RWPE2 (cell line): Measurements from ENCODE around the gene TUBA3E.
"Not testable (repeated sequence)": the region's sequence is repeated elsewhere in the genome, so short reads cannot be mapped to it uniquely, and the experiment has no call there.

Experiments
- ATAC-seq: fragments of 200-7000 bp; cut with Tn5 transposase; 3 replicates; pipeline ENCODE4 v1.9.1; 2021; ENCODE audit warnings: low read depth
- DNase-seq: peaks from one replicate; pipeline ENCODE4 v3.0.0-alpha.2; 2020; ENCODE audit warnings: low spot score
- H3K27ac ChIP-seq: fragments of 450-650 bp; 2 replicates; pipeline ENCODE4 v1.5.1; 2017; ENCODE audit warnings: mild to moderate bottlenecking; ENCODE audit not compliant: poor library complexity, severe bottlenecking
- H3K27me3 ChIP-seq: fragments of 250-450 bp; sonication (Bioruptor Pico); 2 replicates; pipeline ENCODE4 v1.5.1; 2021; ENCODE audit warnings: mild to moderate bottlenecking, moderate library complexity; ENCODE audit not compliant: insufficient read depth, poor library complexity, severe bottlenecking
- H3K36me3 ChIP-seq: fragments of 250-450 bp; sonication (Bioruptor Pico); 2 replicates; pipeline ENCODE4 v1.5.1; 2020; ENCODE audit warnings: low read depth, mild to moderate bottlenecking, moderate library complexity
- H3K4me1 ChIP-seq: fragments of 250-450 bp; sonication (Bioruptor Pico); 2 replicates; pipeline ENCODE4 v1.5.1; 2021; ENCODE audit warnings: mild to moderate bottlenecking, moderate library complexity; ENCODE audit not compliant: insufficient read depth, poor library complexity, severe bottlenecking
- H3K4me3 ChIP-seq: fragments of 250-450 bp; sonication (Bioruptor Pico); 2 replicates; pipeline ENCODE4 v1.5.1; 2021; ENCODE audit warnings: mild to moderate bottlenecking, moderate library complexity; ENCODE audit not compliant: severe bottlenecking
- H3K9me3 ChIP-seq: fragments of 250-450 bp; sonication (Bioruptor Pico); 2 replicates; pipeline ENCODE4 v1.5.1; 2021; ENCODE audit warnings: mild to moderate bottlenecking, moderate library complexity; ENCODE audit not compliant: severe bottlenecking
- TF ChIP-seq, protein P1 (sequence below): fragments of 450-650 bp; IDR thresholded peaks from one replicate; pipeline ENCODE4 v1.5.1; 2017; ENCODE audit warnings: mild to moderate bottlenecking, moderate library complexity; ENCODE audit not compliant: poor library complexity, severe bottlenecking

Gene TUBA3E

DNA sequence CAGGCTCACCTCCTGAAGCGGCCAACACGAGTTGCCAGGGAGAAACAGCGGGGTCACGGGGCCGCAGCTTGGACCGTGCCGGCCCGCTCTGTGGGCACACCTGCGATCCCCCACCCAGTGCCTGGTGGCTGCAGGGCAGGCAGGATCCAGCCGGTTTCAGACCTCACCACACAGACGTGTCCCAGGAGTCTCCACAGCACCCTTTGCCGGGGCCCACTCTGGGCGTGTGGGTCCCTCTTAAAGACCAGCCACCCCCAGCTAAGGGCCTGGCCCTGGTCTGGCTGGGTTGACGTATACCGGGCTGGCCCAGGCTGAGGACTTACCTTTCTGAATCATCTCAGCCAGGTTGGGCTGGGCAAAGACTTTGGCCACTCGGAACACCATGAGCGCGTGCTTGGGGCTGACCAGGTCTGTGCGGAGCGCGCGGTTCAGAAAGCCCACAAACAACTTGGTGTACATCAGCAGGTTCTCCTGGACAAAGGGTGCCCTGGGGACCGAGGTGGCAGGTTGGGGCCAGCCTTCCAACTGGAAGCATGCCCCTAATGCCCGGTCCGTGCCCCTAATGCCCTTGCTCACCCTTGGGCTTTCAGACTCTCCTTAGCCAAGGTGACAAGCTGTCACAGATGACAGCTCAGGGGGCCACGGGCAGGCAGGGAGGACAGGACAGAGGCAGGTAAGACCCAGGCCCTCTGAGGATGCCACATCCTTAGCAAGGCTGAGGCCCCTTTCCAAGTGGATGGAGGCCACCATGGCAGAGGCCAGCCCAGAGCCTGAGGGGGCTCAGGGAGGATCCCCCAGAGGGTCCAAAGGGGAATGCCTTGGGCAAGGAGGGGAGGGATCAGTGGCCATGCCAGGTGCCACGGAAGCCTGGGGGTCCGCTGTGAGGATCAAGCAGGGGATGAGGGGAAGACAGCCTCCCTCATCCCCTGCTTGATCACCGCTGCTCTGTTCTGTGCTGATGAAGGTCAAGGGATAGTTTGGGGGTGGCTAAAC lies 43.2 kb downstream of the TUBA3E start:
- no peaks in the 10 kb centered on the region for H3K27me3 ChIP-seq
- no peaks in the 10 kb centered on the region for H3K9me3 ChIP-seq
- TF ChIP-seq, protein P1, sequence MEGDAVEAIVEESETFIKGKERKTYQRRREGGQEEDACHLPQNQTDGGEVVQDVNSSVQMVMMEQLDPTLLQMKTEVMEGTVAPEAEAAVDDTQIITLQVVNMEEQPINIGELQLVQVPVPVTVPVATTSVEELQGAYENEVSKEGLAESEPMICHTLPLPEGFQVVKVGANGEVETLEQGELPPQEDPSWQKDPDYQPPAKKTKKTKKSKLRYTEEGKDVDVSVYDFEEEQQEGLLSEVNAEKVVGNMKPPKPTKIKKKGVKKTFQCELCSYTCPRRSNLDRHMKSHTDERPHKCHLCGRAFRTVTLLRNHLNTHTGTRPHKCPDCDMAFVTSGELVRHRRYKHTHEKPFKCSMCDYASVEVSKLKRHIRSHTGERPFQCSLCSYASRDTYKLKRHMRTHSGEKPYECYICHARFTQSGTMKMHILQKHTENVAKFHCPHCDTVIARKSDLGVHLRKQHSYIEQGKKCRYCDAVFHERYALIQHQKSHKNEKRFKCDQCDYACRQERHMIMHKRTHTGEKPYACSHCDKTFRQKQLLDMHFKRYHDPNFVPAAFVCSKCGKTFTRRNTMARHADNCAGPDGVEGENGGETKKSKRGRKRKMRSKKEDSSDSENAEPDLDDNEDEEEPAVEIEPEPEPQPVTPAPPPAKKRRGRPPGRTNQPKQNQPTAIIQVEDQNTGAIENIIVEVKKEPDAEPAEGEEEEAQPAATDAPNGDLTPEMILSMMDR: no peak
- DNase-seq: no peak
- ATAC-seq: no peak
- H3K4me1 ChIP-seq: no peaks in the 10 kb centered on the region
- no peak overlapping the region for H3K4me3 ChIP-seq
- H3K36me3 ChIP-seq: no peaks in the 10 kb centered on the region
- no peak overlapping the region for H3K27ac ChIP-seq

DNA sequence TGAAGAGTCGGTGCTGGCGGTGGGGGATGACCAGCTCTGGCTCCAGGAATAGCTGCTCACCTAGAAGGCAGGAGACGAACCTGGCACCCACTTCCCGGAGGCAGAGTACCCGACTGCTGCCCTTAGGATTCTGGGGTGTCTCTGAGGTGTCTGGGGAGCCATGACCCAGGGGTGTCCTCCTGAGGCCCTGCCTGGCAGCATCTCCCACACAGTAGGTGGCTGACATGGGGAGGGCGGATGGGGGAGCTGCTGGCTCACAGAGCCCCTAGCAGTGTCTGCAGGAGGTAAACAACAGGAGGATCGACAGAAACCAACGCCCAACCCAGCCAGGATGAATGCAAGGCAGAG lies 43.8 kb downstream of the TUBA3E start:
- H3K36me3 ChIP-seq, H3K27me3 ChIP-seq, H3K9me3 ChIP-seq, H3K4me1 ChIP-seq, ATAC-seq, H3K27ac ChIP-seq, H3K4me3 ChIP-seq, DNase-seq: not testable (repeated sequence)

GRCh38 chr2:130153721-130154422 lies 44.4 kb downstream of the TUBA3E start:
- ATAC-seq, H3K27ac ChIP-seq, H3K4me1 ChIP-seq, H3K36me3 ChIP-seq, H3K4me3 ChIP-seq, H3K9me3 ChIP-seq, H3K27me3 ChIP-seq: not testable (repeated sequence)
- DNase-seq: peak; percentile 18

- DNase-seq (peak; percentile 34), ATAC-seq (no peak)
- Histone ChIP-seq H3K4me3 (no peak overlapping the region), H3K9me3 (no peaks in the 10 kb centered on the region), H3K4me1 (no peaks in the 10 kb centered on the region), H3K36me3 (no peaks in the 10 kb centered on the region), H3K27ac (no peak overlapping the region), H3K27me3 (no peaks in the 10 kb centered on the region)
- TF ChIP-seq, protein P1: no peak
These were observed 45.2 kb downstream of the TUBA3E start for GRCh38 chr2:130152816-130153595.

GRCh38 chr2:130152136-130152815 lies 46.0 kb downstream of the TUBA3E start:
- not testable (repeated sequence) for DNase-seq, H3K4me1 ChIP-seq, H3K9me3 ChIP-seq, H3K4me3 ChIP-seq, H3K27ac ChIP-seq, ATAC-seq, H3K27me3 ChIP-seq, H3K36me3 ChIP-seq

- not testable (repeated sequence) for H3K9me3 ChIP-seq, H3K4me1 ChIP-seq, H3K27ac ChIP-seq, H3K27me3 ChIP-seq, ATAC-seq, H3K36me3 ChIP-seq, H3K4me3 ChIP-seq
- DNase-seq: peak; percentile 27
These were observed 47.1 kb downstream of the TUBA3E start for GRCh38 chr2:130151145-130151512.
